GM19023 (cell line): Measurements from ENCODE around the gene TCHP.
"Not testable (repeated sequence)": the region's sequence is repeated elsewhere in the genome, so short reads cannot be mapped to it uniquely, and the experiment has no call there.

Experiments used
- ATAC-seq: cut with Tn5 transposase; IDR thresholded peaks from one replicate; pipeline ENCODE4 v1.9.1; 2021; ENCODE audit warnings: mild to moderate bottlenecking, moderate library complexity; ENCODE audit not compliant: unreplicated experiment

TCHP gene, protein sequence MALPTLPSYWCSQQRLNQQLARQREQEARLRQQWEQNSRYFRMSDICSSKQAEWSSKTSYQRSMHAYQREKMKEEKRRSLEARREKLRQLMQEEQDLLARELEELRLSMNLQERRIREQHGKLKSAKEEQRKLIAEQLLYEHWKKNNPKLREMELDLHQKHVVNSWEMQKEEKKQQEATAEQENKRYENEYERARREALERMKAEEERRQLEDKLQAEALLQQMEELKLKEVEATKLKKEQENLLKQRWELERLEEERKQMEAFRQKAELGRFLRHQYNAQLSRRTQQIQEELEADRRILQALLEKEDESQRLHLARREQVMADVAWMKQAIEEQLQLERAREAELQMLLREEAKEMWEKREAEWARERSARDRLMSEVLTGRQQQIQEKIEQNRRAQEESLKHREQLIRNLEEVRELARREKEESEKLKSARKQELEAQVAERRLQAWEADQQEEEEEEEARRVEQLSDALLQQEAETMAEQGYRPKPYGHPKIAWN

DNA sequence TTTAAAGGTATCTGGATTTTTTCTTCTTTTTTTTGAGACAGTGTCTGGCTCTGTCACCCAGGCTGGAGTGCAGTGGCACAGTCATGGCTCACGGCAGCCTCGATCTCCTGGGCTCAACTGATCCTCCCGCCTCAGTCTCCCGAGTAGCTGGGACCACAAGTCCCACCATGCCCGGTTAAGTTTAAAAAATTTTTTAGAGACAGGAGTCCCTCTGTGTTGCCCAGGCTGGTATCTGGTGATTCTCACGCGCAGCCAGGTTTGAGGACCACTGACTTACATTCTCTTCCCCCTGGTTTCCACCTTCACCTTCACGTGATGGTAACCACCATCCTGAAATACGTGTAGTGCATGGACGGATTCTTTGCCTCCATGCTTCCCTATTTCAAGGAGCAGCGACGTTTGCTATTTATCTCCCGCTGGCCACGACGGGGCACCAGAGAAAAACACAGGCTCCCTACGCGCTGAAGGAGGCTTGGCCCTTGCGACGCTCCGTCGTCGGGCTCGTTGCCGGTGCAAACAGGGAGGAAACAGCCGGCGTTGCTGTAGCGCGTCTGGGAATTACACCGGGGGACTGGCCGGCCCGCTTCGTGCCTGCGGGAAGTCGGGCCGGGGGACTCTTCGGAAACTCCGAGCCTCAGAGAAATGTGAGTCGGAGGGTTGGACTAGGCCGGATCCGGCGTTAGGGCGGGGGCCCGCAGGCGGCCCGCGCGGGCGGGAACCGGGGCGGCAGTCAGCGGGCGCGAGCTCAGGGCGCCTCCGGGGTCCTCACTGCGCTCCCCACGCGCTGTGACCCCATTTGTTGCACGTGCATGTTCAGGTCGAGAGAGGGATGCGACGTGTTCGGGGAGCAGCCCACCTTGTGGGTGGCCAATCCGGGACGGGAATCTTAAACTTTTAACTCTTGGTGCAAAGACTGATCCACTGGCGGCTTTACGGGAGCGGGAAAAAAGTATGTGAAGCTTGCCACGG lies at the start of gene TCHP:
TCHP (plus strand) TSS at position 492 of the 969 bp plus-strand sequence. CDS start 2,753 bp downstream, outside the sequence.
- peak; percentile 70 for ATAC-seq

DNA sequence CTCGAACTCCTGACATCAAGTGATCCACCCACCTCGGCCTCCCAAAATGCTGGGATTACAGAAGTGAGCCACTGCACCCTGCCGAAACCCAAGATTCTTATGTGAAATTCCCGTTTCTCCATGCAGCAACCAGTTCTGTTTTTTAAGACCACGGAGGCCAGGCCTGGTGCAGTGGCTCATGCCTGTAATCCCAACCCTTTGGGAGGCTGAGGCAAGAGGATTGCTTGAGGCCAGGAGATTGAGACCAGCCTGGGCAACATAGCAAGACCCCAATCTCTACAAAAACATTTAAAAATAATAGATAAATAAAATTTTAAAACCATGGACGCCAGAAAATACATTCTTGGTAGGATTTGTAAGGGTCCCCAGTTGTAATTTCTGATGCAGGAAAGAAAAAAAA lies 49.6 kb upstream of the TCHP start:
- not testable (repeated sequence) for ATAC-seq

DNA sequence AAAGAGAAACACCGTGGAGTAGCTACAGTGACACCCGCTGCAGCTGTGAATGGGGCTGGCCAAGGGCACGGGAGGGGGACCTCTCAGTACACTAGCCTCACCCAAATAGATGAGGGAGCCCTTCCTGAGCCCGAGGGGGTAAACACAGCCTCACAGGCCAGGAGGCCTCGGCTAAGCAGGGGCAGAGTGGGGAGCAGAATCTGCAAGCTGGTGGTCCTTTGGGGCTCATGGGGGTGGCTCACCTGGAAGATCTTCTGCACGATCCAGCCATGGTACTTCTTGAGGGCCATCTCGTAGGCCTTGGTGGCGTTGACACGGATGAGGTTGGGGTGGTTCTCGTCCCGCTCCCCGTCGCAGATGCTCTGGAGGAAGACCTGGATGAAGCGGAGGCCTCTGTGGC lies 44.7 kb upstream of the TCHP start:
- no peak for ATAC-seq

DNA sequence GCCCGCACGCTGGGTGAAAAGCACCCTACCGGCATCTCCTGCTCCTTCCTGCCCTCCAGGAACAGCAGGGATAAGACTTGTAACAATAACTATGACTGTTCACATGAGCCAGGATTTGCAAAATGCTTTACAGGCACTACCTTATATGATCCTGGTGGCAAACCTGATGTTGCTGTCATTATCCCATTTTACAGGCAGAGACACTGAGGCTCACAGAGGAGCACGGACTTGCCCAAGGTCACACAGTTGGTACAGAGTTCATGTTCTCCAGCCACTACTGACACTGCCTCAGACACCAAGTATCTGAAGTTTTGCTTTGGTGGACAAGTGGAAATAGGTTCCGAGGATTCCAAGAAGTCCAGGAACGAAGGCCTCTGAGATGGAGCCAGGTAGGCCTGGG lies 42.4 kb upstream of the TCHP start:
- ATAC-seq, result no peak

DNA sequence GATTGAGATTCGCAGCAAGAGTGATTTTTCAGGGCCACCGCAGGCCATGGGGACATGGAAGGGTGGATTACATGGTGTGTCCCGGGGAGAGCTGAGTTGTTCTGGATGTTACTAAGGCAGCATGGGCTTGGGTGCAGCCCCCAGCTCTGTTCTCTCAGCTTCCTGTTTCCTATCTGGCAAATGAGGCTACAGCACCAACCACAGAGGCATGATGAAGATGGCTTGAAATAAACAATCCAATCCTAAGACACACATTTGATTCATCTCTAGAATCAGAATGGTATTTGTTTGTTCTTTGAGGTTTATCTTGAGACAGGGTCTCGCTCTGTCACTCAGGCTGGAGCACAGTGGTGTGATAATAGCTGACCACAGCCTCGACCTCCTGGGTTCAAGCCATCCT lies 41.3 kb upstream of the TCHP start:
- no peak for ATAC-seq

GRCh38 chr12:109860977-109861376 lies 39.1 kb upstream of the TCHP start:
- ATAC-seq, result no peak

- ATAC-seq, result no peak
Measured at GRCh38 chr12:109861689-109862314, 38.3 kb upstream of the TCHP start.

DNA sequence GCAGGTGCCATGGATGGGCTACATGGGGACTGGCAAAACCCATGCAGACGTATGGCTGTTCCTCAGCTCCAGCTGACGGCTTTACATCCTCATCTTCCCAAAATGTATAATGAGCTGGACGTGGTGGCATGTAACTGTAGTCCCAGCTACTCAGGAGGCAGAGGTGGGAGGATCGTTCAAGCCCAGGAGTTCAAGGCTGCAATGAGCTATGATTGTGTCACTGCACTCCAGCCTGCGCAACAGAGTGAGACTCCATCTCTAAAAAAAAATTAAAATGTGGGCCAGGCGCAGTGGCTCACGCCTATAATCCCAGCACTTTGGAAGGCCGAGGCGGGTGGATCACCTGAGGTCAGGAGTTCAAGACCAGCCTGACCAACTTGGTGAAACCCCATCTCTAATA lies 37.6 kb upstream of the TCHP start:
- ATAC-seq, result not testable (repeated sequence)

DNA sequence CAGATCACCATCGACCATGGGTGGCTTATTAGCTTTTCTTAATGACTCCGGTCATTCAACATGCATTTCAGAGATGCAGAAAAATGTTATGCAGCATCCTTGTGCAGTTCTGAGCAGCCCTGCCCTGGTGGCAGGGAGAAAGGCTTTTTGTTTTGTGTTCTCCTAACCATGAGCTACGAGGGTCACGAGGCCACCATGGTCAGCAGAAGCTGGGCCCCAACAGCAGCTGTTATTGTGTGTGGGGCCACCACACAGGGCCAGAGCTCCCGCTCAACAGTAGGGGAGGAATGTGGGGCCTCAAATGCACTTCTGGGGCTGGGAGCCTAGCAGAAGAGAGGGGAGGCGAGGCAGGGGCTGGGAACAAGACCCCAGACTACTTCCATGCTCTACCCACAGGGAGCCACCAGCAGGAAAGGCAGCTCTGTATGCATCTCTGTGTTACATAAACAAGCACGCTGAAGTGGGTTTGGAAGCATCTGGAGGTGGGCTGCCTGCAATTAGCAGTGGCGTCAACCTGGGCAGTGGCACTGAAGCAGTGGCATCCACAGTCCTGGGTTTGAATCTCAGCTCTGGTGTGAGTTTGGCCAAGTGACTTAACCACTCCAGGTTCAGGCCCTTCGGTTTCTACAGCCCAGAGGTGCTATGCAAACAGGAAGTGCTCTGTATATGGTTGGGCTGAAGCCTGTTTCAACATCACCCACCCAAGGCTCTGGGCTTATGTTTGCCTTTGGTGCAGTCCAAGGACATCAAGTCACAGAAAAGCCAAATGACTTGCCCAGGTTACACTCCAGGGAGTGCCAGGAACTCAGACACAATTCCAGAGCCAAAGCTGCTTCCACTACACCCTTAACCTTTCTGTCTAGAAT lies 36.0 kb upstream of the TCHP start:
- ATAC-seq, result no peak

DNA sequence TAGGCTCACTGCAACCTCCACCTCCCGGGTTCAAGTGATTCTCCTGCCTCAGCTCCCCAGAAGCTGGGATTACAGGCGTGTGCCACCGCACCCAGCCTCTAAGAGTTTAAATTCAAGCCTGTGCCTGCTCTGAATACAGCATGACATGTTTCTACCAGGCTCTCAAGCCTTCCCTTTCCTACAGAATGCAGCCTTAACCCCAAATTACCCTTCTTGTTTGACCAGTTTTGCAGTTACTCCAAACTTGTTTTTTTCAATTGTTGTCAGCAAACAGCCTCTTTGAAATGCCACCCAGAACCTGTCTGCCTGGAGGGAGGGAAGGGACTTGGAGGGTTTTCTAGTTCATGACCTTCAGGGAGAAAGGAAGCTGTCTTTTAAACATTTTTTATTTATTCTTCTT lies 35.2 kb upstream of the TCHP start:
- no peak for ATAC-seq

GRCh38 chr12:109868182-109869051 lies 31.7 kb upstream of the TCHP start:
- ATAC-seq, result no peak

- ATAC-seq, result no peak
Measured at GRCh38 chr12:109870648-109871047, 29.4 kb upstream of the TCHP start.

DNA sequence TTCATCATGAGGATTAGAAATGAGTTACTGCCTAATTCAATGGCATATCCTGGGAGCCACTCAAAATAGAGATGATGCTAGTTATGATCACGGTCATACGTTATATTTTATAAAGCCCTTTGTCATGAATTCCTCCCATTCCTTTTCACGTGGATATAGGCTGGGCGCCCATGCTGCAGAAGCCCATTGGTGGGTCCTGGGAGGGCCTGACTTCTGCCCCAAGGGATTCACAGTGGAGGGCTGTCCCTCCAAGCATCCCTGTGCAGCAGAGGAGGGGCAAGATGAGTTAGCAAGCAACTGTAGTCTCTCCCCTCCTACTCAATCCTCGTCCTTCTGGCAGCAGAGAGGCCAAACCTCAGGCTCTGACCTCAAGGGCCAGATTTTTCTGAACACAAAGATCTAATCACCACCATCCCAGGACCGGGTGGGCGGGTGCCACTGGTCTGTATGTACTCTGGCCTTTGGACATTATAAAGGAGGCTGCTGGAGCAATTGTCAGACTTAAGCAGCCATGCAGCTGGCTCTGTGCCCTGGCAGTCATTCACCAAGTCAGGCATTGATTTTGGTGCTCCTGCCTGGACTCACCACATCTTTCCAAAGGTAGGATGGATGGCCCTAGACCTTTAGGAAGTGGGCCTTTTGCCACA lies 28.3 kb upstream of the TCHP start:
- ATAC-seq, result no peak

GRCh38 chr12:109873653-109874052 lies 26.4 kb upstream of the TCHP start:
- no peak for ATAC-seq

GRCh38 chr12:109875572-109876131 lies 24.4 kb upstream of the TCHP start:
- ATAC-seq, result no peak

GRCh38 chr12:109876406-109876805 lies 23.7 kb upstream of the TCHP start:
- no peak for ATAC-seq

DNA sequence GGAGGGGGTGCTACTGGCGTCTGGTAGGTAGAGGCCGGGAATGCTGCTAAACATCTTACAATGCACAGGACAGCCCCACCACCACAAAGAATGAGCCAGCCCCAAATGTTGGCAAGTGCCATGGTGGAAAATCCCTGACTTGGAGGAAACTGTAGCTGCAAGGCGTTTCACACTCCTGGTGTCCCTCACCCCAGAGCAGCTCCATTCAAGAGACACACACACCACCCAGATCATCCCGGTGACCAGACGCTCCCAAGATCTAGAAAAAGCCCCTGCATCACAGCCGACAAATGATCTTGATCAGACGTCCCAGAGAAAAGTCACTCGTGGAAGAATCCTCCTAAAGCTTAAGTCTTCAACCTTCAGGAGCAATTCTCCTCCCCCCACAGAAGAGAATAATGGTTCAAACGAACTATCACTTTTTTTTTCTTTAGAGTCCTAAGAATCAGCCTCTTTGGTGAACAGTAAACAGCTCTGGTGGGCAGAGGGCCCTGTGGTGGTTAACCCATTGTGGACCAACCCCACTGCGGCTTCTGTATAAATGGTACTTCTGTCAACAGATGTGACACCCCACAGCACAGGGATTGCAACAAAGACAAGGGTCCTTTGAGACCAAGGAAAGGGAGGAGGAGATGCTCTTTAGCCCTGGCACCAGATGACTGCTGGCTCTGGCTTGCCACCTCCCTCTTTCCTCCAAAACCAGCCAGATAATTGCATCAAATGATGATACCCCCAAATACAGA lies 22.4 kb upstream of the TCHP start:
- ATAC-seq, result no peak

DNA sequence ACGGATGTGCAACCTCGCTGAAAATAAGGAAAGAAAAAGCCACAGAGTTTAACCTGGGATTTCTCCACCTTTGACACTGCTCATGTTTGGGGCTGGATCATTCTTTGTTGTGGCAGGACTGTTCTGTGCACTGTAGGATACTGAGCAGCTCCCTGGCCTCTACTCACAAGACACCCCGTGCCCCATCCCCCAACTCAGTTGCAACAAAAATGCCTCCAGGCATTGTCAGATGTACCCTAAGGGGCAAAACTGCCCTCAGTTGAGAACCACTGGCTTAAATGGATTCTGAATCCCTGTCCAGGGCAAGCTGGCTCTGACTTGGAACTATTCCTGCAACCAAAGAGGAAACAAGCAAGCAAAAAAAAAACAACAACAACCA lies 21.8 kb upstream of the TCHP start:
- no peak for ATAC-seq
